ENCODE measurements around the gene GTF2B. TPM values are rescaled to one million over a fixed set of nuclear protein-coding genes. Genes with fewer than 3 reads are reported as not detected.

Gene GTF2B
- total and polyA plus RNA-seq, 2 donors (not counting 1 experiment from before 2014, with no cell fraction given), result 37.8 to 42.2 TPM

DNA sequence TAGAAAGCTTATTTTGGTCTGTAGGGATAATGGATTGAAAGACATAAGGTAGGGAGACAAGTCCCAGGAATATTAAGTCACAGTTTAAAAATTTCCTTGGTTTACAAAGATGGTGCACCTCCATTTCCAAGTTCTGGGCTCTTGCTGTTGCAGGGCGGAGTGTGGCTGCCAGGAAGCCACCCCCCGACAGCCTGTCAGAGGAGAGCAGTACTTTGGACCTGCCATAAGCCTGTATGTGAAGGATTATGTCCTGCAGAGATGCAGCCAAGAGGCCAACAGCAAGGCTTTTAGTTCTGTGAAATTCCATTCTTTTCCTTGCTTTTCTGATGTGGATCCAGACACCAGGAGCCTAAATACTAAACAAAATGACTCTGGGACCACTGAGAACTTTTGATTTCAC is 31.9 kb upstream of the GTF2B start:
- Histone ChIP-seq H3K9ac (ENCODE audit: insufficient read depth, low read length) (no peak overlapping the region), H2AFZ (ENCODE audit: low read length) (no peak overlapping the region), H3K79me2 (ENCODE audit: control insufficient read depth, insufficient read depth, low read length) (no peaks in the 10 kb centered on the region), H3K27me3 (ENCODE audit: control insufficient read depth, insufficient read depth, low read length) (no peaks in the 10 kb centered on the region), H3K4me2 (ENCODE audit: extremely low read depth, insufficient read depth, low read length) (no peak overlapping the region), H3K9me3 (ENCODE audit: control insufficient read depth, insufficient read depth, low read depth, low read length) (no peaks in the 10 kb centered on the region), H3K4me1 (ENCODE audit: control insufficient read depth, extremely low read depth, insufficient read depth, low read length) (no peaks in the 10 kb centered on the region), H4K20me1 (ENCODE audit: control insufficient read depth, extremely low read depth, insufficient read depth, low read length) (no peaks in the 10 kb centered on the region), H3K36me3 (ENCODE audit: control insufficient read depth, insufficient read depth, low read length) (no peaks in the 10 kb centered on the region), H3K27ac (ENCODE audit: insufficient read depth, low read length) (no peak overlapping the region), H3K4me3 (replicated peaks in 1 of 4; ENCODE audit: control extremely low read depth in 1 of 4, insufficient read depth in 1 of 4, low read depth in 3 of 4, low read length in 4 of 4) (no peak overlapping the region)
- DNase-seq (ENCODE audit: low read depth in 2 of 2), result no peak
- no peak for TF ChIP-seq EZH2 (IDR thresholded peaks at IDR 0.05; ENCODE audit: low read length, missing control alignments)
- TF ChIP-seq, protein P1, sequence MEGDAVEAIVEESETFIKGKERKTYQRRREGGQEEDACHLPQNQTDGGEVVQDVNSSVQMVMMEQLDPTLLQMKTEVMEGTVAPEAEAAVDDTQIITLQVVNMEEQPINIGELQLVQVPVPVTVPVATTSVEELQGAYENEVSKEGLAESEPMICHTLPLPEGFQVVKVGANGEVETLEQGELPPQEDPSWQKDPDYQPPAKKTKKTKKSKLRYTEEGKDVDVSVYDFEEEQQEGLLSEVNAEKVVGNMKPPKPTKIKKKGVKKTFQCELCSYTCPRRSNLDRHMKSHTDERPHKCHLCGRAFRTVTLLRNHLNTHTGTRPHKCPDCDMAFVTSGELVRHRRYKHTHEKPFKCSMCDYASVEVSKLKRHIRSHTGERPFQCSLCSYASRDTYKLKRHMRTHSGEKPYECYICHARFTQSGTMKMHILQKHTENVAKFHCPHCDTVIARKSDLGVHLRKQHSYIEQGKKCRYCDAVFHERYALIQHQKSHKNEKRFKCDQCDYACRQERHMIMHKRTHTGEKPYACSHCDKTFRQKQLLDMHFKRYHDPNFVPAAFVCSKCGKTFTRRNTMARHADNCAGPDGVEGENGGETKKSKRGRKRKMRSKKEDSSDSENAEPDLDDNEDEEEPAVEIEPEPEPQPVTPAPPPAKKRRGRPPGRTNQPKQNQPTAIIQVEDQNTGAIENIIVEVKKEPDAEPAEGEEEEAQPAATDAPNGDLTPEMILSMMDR (conservative IDR thresholded peaks at IDR 0.05 in 1 of 2, IDR thresholded peaks at IDR 0.05 in 1 of 2; ENCODE audit: low read depth in 1 of 2, low read length in 2 of 2), result no peak

- no peaks in the 10 kb centered on the region for H3K36me3 ChIP-seq (ENCODE audit: control insufficient read depth, insufficient read depth, low read length)
- H3K9ac ChIP-seq (ENCODE audit: insufficient read depth, low read length), result no peak overlapping the region
- no peak overlapping the region for H3K4me3 ChIP-seq (replicated peaks in 1 of 4; ENCODE audit: control extremely low read depth in 1 of 4, insufficient read depth in 1 of 4, low read depth in 3 of 4, low read length in 4 of 4)
- DNase-seq (ENCODE audit: low read depth in 2 of 2), result no peak
- H2AFZ ChIP-seq (ENCODE audit: low read length), result no peak overlapping the region
- no peaks in the 10 kb centered on the region for H4K20me1 ChIP-seq (ENCODE audit: control insufficient read depth, extremely low read depth, insufficient read depth, low read length)
- H3K27ac ChIP-seq (ENCODE audit: insufficient read depth, low read length), result no peak overlapping the region
- no peaks in the 10 kb centered on the region for H3K9me3 ChIP-seq (ENCODE audit: control insufficient read depth, insufficient read depth, low read depth, low read length)
- H3K4me2 ChIP-seq (ENCODE audit: extremely low read depth, insufficient read depth, low read length), result no peak overlapping the region
- H3K79me2 ChIP-seq (ENCODE audit: control insufficient read depth, insufficient read depth, low read length), result no peaks in the 10 kb centered on the region
- H3K27me3 ChIP-seq (ENCODE audit: control insufficient read depth, insufficient read depth, low read length), result no peaks in the 10 kb centered on the region
- no peak for TF ChIP-seq EZH2 (IDR thresholded peaks at IDR 0.05; ENCODE audit: low read length, missing control alignments)
- TF ChIP-seq, protein P1 (conservative IDR thresholded peaks at IDR 0.05 in 1 of 2, IDR thresholded peaks at IDR 0.05 in 1 of 2; ENCODE audit: low read depth in 1 of 2, low read length in 2 of 2), result no peak
- H3K4me1 ChIP-seq (ENCODE audit: control insufficient read depth, extremely low read depth, insufficient read depth, low read length), result no peaks in the 10 kb centered on the region
Observed at GRCh38 chr1:88922214-88922613, 30.8 kb upstream of the GTF2B start.

DNA sequence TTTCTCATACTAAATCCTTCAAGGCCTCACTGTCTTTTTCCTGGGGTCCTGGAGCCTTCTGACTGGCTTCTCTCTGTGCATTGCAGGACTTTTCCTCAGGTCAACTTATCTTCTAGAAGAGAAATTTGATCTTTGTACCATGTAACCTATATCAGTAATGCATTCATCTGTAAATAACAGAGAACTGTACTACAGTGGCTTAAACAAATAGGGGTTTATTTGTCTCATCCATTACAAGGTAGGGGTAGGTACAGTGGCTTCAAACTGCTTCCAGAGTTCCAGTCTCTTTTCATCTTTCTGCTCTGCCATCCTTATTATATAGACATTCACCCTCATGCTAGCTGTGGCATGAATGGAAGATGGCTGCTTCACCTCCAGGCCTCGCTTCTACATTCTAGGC is 29.5 kb upstream of the GTF2B start:
- Histone ChIP-seq H3K27ac (ENCODE audit: insufficient read depth, low read length) (no peak overlapping the region), H3K4me1 (ENCODE audit: control insufficient read depth, extremely low read depth, insufficient read depth, low read length) (no peaks in the 10 kb centered on the region), H3K9ac (ENCODE audit: insufficient read depth, low read length) (no peak overlapping the region), H3K27me3 (ENCODE audit: control insufficient read depth, insufficient read depth, low read length) (no peaks in the 10 kb centered on the region), H3K79me2 (ENCODE audit: control insufficient read depth, insufficient read depth, low read length) (no peaks in the 10 kb centered on the region), H3K36me3 (ENCODE audit: control insufficient read depth, insufficient read depth, low read length) (no peaks in the 10 kb centered on the region), H2AFZ (ENCODE audit: low read length) (no peak overlapping the region), H4K20me1 (ENCODE audit: control insufficient read depth, extremely low read depth, insufficient read depth, low read length) (no peaks in the 10 kb centered on the region), H3K9me3 (ENCODE audit: control insufficient read depth, insufficient read depth, low read depth, low read length) (no peaks in the 10 kb centered on the region), H3K4me2 (ENCODE audit: extremely low read depth, insufficient read depth, low read length) (no peak overlapping the region), H3K4me3 (replicated peaks in 1 of 4; ENCODE audit: control extremely low read depth in 1 of 4, insufficient read depth in 1 of 4, low read depth in 3 of 4, low read length in 4 of 4) (no peak overlapping the region)
- no peak for TF ChIP-seq EZH2 (IDR thresholded peaks at IDR 0.05; ENCODE audit: low read length, missing control alignments)
- TF ChIP-seq, protein P1 (conservative IDR thresholded peaks at IDR 0.05 in 1 of 2, IDR thresholded peaks at IDR 0.05 in 1 of 2; ENCODE audit: low read depth in 1 of 2, low read length in 2 of 2), result no peak
- no peak for DNase-seq (ENCODE audit: low read depth in 2 of 2)

Measured in fibroblast of lung (primary cell).